ENCODE data around the gene IGFN1. TPM values are rescaled to one million over a fixed set of nuclear protein-coding genes. Genes with fewer than 3 reads are reported as not detected.

Gene IGFN1
- total and polyA plus RNA-seq, 2 experiments from 2014 or later = not detected

GRCh38 chr1:201251851-201252430 lies 61.3 kb downstream of the IGFN1 start (continued):
- TF ChIP-seq ZNF462 (CRISPR knock-in tag; IDR thresholded peaks at IDR 0.05) (no peak), EZH2phosphoT487 (IDR thresholded peaks at IDR 0.05; ENCODE audit: unreplicated experiment) (no peak), STAT1 (IDR thresholded peaks at IDR 0.05; ENCODE audit: unreplicated experiment) (no peak), POLR2AphosphoS5 (IDR thresholded peaks at IDR 0.05; ENCODE audit: low read depth) (no peak), EZH2 (IDR thresholded peaks at IDR 0.05; ENCODE audit: low read depth, unreplicated experiment) (no peak), NANOG (IDR thresholded peaks at IDR 0.05; ENCODE audit: borderline replicate concordance) (no peak)

DNA sequence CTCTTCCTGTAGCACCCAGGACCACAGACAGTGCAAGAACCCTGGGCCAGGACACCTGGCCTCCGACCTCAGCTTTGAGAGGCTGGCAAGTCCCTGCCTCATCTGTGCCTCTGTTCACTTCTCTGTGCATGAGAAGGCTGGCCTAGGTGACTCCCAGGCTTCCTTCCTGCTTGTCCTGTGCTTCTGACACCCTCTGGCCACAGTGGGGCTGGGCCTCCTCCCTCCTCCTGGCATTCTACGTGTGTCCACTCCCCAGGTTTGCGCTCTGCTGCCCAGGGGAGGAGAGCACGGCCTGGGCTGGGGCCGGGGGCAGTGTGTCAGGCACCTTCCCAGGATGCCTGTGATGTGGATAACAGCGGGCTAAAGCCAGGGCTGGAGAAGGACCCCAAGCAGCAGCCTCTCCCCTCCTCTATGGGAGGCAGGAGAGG lies 62.3 kb downstream of the IGFN1 start:
- ATAC-seq (no peak), DNase-seq (ENCODE audit: low spot score) (no peak)
- no peak overlapping the region for H3K27ac Mint-ChIP-seq
- Histone ChIP-seq H3K36me3 (ENCODE audit: insufficient read depth) (no peaks in the 10 kb centered on the region), H2AFZ (no peak overlapping the region), H3K27me3 (ENCODE audit: insufficient read depth) (no peaks in the 10 kb centered on the region), H4K20me1 (replicated peaks; ENCODE audit: insufficient read depth) (no peaks in the 10 kb centered on the region), H3K4me2 (no peak overlapping the region), H3F3A (replicated peaks; ENCODE audit: low read depth) (no peaks in the 10 kb centered on the region), H3K4me1 (ENCODE audit: insufficient read depth) (no peaks in the 10 kb centered on the region), H3K27ac (ENCODE audit: low read depth) (no peak overlapping the region), H3K4me3 (no peak overlapping the region), H3K9me2 (ENCODE audit: insufficient read depth) (no peaks in the 10 kb centered on the region), H3K79me2 (replicated peaks; ENCODE audit: insufficient read depth) (no peaks in the 10 kb centered on the region)
- no peaks in the 10 kb centered on the region; the same call in 2 of the 3 replicates for H3K4me1 Mint-ChIP-seq
- H3K36me3 Mint-ChIP-seq (ENCODE audit: low read depth) = no peaks in the 10 kb centered on the region
- H3K4me3 Mint-ChIP-seq = no peak overlapping the region
- H3K27me3 Mint-ChIP-seq (ENCODE audit: insufficient read depth, low read depth, poor library complexity) = peaks cover 2% of the 10 kb centered on the region
- no peaks in the 10 kb centered on the region for H3K9me3 Mint-ChIP-seq
- no peak for TF ChIP-seq ZNF331 (CRISPR knock-in tag; IDR thresholded peaks at IDR 0.05; ENCODE audit: low read depth)
- no peak for TF ChIP-seq ZNF114 (CRISPR knock-in tag; IDR thresholded peaks at IDR 0.05)
- no peak for TF ChIP-seq JUNB (IDR thresholded peaks at IDR 0.05; ENCODE audit: unreplicated experiment)
- TF ChIP-seq, protein P1, sequence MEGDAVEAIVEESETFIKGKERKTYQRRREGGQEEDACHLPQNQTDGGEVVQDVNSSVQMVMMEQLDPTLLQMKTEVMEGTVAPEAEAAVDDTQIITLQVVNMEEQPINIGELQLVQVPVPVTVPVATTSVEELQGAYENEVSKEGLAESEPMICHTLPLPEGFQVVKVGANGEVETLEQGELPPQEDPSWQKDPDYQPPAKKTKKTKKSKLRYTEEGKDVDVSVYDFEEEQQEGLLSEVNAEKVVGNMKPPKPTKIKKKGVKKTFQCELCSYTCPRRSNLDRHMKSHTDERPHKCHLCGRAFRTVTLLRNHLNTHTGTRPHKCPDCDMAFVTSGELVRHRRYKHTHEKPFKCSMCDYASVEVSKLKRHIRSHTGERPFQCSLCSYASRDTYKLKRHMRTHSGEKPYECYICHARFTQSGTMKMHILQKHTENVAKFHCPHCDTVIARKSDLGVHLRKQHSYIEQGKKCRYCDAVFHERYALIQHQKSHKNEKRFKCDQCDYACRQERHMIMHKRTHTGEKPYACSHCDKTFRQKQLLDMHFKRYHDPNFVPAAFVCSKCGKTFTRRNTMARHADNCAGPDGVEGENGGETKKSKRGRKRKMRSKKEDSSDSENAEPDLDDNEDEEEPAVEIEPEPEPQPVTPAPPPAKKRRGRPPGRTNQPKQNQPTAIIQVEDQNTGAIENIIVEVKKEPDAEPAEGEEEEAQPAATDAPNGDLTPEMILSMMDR (conservative IDR thresholded peaks at IDR 0.05; ENCODE audit: low read depth in 2 of 2) = no peak
